Measurements from ENCODE around the gene PRTN3. TPM values are rescaled to one million over a fixed set of nuclear protein-coding genes. Genes with fewer than 3 reads are reported as not detected.

PRTN3 gene
- total RNA-seq, 4 donors from 2014 or later, result not detected

DNA sequence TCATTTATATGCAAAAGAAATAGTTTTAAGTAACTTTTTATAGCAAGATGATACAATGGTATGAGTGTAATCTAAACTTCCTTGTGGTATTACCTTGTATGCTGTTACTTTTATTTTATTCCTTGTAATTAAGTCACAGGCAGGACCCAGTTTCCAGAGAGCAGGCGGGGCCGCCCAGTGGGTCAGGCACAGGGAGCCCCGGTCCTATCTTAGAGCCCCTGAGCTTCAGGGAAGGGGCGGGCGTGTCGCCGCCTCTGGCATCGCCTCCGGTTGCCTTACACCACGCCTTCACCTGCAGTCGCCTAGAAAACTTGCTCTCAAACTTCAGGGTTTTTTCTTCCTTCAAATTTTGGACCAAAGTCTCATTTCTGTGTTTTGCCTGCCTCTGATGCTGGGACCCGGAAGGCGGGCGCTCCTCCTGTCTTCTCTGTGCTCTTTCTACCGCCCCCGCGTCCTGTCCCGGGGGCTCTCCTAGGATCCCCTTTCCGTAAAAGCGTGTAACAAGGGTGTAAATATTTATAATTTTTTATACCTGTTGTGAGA is 29.2 kb upstream of the PRTN3 start:
- intact Hi-C loops (cut with DNase I), result no loop called here
- DNase-seq, result no peak
- Histone ChIP-seq H3K27me3 (no peaks in the 10 kb centered on the region), H3K27ac (no peak overlapping the region), H3K4me1 (no peaks in the 10 kb centered on the region), H3K4me3 (replicated peaks in 1 of 3) (no peak overlapping the region), H3K36me3 (peaks cover 61 to 63% of the 10 kb centered on the region in 2 donors), H3K9me3 (no peaks in the 10 kb centered on the region)
- 96 to 97% methylated on average over 20 of the region's 20 CpGs for WGBS, 2 donors
- TF ChIP-seq, protein P1, sequence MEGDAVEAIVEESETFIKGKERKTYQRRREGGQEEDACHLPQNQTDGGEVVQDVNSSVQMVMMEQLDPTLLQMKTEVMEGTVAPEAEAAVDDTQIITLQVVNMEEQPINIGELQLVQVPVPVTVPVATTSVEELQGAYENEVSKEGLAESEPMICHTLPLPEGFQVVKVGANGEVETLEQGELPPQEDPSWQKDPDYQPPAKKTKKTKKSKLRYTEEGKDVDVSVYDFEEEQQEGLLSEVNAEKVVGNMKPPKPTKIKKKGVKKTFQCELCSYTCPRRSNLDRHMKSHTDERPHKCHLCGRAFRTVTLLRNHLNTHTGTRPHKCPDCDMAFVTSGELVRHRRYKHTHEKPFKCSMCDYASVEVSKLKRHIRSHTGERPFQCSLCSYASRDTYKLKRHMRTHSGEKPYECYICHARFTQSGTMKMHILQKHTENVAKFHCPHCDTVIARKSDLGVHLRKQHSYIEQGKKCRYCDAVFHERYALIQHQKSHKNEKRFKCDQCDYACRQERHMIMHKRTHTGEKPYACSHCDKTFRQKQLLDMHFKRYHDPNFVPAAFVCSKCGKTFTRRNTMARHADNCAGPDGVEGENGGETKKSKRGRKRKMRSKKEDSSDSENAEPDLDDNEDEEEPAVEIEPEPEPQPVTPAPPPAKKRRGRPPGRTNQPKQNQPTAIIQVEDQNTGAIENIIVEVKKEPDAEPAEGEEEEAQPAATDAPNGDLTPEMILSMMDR (IDR thresholded peaks at IDR 0.05), result no peak
- TF ChIP-seq POLR2A (IDR thresholded peaks at IDR 0.05), result no peak

DNA sequence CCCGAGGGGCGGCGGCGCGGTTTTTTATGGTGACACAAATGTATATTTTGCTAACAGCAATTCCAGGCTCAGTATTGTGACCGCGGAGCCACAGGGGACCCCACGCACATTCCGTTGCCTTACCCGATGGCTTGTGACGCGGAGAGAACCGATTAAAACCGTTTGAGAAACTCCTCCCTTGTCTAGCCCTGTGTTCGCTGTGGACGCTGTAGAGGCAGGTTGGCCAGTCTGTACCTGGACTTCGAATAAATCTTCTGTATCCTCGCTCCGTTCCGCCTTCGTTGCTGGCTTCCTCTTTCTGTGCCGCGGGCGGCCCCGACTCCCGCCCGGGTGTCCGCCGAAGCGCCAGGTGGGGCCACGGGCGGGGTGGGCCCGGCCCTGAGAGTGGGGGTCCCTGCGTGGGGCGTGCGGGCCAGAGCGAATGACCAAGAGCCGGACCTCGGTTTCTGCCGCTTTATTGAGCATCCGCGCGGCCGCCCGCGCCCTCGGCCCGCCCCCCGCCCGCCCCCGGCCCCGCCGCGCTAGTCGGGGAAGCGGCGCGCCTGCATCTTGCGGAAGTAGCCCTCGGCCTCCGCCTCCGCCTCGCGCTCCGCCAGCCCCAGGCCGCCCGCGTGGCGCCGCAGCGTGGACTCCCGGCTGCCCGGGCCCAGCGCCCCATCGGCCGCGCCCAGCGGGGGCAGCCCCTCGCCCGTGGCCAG is 28.6 kb upstream of the PRTN3 start:
- DNase-seq, result no peak
- WGBS, 2 donors, result 92 to 94% methylated on average over 47 to 64 of the region's 80 CpGs
- Histone ChIP-seq H3K27me3 (no peaks in the 10 kb centered on the region), H3K36me3 (peaks cover 55 to 57% of the 10 kb centered on the region in 2 donors), H3K27ac (no peak overlapping the region), H3K4me3 (replicated peaks in 1 of 3) (no peak overlapping the region), H3K9me3 (no peaks in the 10 kb centered on the region), H3K4me1 (no peaks in the 10 kb centered on the region)
- intact Hi-C loops (cut with DNase I), result no loop called here
- TF ChIP-seq POLR2A (IDR thresholded peaks at IDR 0.05), result no peak
- TF ChIP-seq, protein P1 (IDR thresholded peaks at IDR 0.05), result no peak

DNA sequence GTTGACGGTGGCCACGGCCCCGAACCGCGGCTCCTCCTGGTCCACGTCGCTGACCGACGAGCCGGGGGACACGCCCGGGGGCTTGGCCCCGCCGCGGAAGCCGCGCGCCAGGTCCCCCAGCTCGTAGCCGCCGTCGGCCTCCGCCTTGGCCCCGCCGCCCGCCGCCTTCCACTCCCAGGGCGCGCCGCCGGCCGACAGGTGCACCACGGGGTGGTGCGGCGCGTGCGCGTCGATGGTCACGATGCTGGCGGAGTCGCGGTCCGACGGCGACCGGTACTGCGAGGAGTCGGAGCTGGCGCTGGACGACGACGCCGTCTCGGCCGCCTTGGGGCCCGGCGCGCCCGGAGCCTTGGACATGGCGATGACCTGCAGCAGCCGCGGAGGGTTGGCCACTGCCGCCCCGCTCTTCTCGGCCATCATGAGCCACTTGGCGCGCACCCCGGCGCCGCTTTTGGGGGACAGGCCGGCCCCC is 28.0 kb upstream of the PRTN3 start:
- Histone ChIP-seq H3K4me3 (replicated peaks in 1 of 3) (no peak overlapping the region), H3K4me1 (no peaks in the 10 kb centered on the region), H3K27me3 (no peaks in the 10 kb centered on the region), H3K36me3 (peaks cover 49 to 51% of the 10 kb centered on the region in 2 donors), H3K27ac (no peak overlapping the region), H3K9me3 (no peaks in the 10 kb centered on the region)
- intact Hi-C loops (cut with DNase I), result no loop called here
- TF ChIP-seq, protein P1 (IDR thresholded peaks at IDR 0.05), result no peak
- no peak for TF ChIP-seq POLR2A (IDR thresholded peaks at IDR 0.05)
- WGBS, 2 donors, result 91 to 92% methylated on average over 68 to 69 of the region's 72 CpGs
- no peak for DNase-seq

DNA sequence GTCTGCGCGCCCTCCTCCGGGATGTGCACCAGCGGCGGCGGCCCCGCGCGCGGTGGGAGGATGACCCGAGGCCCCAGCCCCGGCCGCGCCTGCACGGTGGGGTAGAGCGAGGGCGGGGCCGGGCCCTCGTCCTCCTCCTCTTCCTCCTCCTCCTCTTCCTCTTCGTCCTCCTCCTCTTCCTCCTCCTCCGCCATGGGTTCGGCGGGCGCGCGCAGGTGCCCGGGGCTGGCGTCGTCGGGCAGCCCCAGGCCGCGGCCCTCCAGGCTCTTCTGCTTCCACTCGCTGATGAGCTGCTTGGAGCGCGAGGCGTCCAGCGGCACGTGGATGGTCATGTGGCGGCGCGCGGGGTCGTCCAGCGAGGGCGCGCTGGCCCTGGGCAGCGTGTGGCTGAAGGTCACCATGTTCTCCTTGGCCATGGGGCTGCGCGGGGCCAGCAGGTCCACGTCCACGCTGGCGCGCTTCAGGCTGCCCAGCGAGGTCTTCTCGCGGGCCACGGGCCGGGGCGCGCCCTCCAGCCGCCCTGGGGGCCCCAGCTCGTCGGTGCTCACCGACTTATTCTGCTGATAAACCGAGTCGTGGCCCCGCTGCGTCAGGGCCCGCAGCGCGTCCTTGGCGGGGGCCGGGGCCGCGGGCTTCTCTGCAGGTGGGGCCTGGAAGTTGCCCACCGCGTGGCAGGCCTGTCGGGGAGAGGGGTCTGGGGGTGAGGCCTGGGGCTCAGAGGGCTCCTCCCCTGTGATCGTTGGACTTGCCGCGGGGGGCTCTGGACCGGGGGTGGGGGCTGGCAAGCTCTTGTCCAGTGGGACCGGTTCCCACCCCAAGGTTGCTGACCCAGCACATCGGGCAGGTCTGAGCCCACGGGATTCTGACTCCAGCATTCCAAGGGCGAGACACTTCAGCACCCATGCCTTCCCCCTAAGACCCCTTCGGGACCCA is 27.3 kb upstream of the PRTN3 start:
- Histone ChIP-seq H3K36me3 (peaks cover 42 to 44% of the 10 kb centered on the region in 2 donors), H3K9me3 (no peaks in the 10 kb centered on the region), H3K4me1 (no peaks in the 10 kb centered on the region), H3K27ac (no peak overlapping the region), H3K27me3 (no peaks in the 10 kb centered on the region), H3K4me3 (replicated peaks in 1 of 3) (no peak overlapping the region)
- intact Hi-C loops (cut with DNase I), result no loop called here
- 97% methylated on average over 70 to 75 of the region's 87 CpGs for WGBS, 2 donors
- TF ChIP-seq POLR2A (IDR thresholded peaks at IDR 0.05), result no peak
- TF ChIP-seq, protein P1 (IDR thresholded peaks at IDR 0.05), result no peak
- DNase-seq, result no peak
